H1 (cell line): ENCODE measurements around the gene GALNT18. TPM values are rescaled to one million over a fixed set of nuclear protein-coding genes. Genes with fewer than 3 reads are reported as not detected.

Experiments used
- EP300 ChIP-seq, 2 experiments: IDR thresholded peaks; 1 replicate in 1 of 2; 2 replicates in 1 of 2; pipeline ENCODE4 v1.6.1; 2011 to 2012; ENCODE audit warnings: low read depth in 2 of 2, low read length in 2 of 2, mild to moderate bottlenecking in 2 of 2, borderline replicate concordance in 1 of 2, inconsistent platforms in 1 of 2, moderate library complexity in 1 of 2
- HDAC6 ChIP-seq: IDR thresholded peaks from one replicate; pipeline ENCODE4 v1.7.1; 2012; ENCODE audit warnings: low read depth, mild to moderate bottlenecking, inconsistent platforms, low read length, moderate library complexity
- NANOG ChIP-seq: IDR thresholded peaks from 2 replicates; pipeline ENCODE4 v1.6.1; 2011; ENCODE audit warnings: low read length, low read depth, mild to moderate bottlenecking, inconsistent platforms; ENCODE audit not compliant: insufficient read depth, poor library complexity, severe bottlenecking
- PHF8 ChIP-seq: fragments of 200-600 bp; sonication (generic); conservative IDR thresholded peaks from 2 replicates; pipeline ENCODE4 v1.7.1; 2012; ENCODE audit warnings: low read depth, mild to moderate bottlenecking, inconsistent platforms, low read length, moderate library complexity
- TBP ChIP-seq: IDR thresholded peaks from 2 replicates; pipeline ENCODE4 v1.6.1; 2011; ENCODE audit warnings: low read depth, low read length, improper control_type of control experiment
- polyA plus RNA-seq, 7 experiments: library from polyadenylated mRNA; depleted of rRNA in 3 of 7; stranded (reverse) in 5 of 7; unstranded in 2 of 7; fragments of >200 nt in 5 of 7; fragments of 200-250 nt in 2 of 7; gene quantifications; 1 replicate in 5 of 7; 2 replicates in 1 of 7; 4 replicates in 1 of 7; pipeline versions ENCODE4 v1.2.1 to v1.2.3, GENCODE V29; 2011 to 2013; ENCODE audit warnings: missing spikeins in 2 of 7, mixed read lengths in 2 of 7
- total RNA-seq: library from RNA; stranded (reverse); fragmentation: NEBNext Ultra II Directional; extraction: Animal tissue kit (Norgen Biotek cat#: 25700); gene quantifications from 2 replicates; pipeline ENCODE4 v1.2.1, GENCODE V29; 2021
- TF ChIP-seq, protein P1 (sequence below): fragments of 300-600 bp; sonication (generic); IDR thresholded peaks from 2 replicates; pipeline ENCODE4 v1.7.1; 2012; ENCODE audit warnings: low read length, moderate library complexity, mild to moderate bottlenecking, inconsistent platforms; ENCODE audit not compliant: insufficient replicate concordance
- TF ChIP-seq, protein P2 (sequence below): IDR thresholded peaks from 2 replicates; pipeline ENCODE4 v1.6.1; 2012; ENCODE audit warnings: inconsistent platforms
- TF ChIP-seq, protein P3 (sequence below): IDR thresholded peaks from 2 replicates; pipeline ENCODE4 v1.6.1; 2012; ENCODE audit warnings: low read length, inconsistent platforms

Gene GALNT18
- total and polyA plus RNA-seq, 2 of the 8 experiments (the other 6 are each of a cell fraction or from before 2014, with no cell fraction given): 6.0 to 9.4 TPM

DNA sequence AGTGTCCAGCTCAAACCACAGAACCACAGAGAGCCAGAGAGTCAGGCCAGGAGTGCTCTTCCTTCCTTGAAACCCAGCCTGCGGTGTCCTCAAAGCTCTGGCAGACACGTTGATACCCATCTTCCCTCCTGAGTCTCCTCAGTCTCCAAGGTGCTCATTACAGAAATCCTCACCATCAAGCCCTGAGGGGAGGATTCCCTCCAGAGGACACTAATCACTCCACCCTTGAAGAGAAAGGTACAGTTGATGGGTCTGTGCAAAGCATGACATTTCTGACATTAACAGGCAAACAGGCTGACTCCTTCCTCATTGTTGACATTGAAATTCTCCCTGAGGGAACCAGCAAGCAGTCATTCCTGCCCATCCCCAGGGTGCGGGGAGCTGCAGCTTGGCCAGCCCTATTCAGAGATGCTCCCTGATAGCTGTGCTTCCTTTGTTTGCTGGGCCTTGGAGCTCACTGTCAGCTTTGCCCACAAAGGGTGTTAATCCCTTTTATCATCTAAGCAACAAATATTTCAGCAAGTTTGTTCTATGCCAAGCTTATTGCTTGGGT lies 167.1 kb downstream of the GALNT18 start (continued):
- TF ChIP-seq, protein P1, sequence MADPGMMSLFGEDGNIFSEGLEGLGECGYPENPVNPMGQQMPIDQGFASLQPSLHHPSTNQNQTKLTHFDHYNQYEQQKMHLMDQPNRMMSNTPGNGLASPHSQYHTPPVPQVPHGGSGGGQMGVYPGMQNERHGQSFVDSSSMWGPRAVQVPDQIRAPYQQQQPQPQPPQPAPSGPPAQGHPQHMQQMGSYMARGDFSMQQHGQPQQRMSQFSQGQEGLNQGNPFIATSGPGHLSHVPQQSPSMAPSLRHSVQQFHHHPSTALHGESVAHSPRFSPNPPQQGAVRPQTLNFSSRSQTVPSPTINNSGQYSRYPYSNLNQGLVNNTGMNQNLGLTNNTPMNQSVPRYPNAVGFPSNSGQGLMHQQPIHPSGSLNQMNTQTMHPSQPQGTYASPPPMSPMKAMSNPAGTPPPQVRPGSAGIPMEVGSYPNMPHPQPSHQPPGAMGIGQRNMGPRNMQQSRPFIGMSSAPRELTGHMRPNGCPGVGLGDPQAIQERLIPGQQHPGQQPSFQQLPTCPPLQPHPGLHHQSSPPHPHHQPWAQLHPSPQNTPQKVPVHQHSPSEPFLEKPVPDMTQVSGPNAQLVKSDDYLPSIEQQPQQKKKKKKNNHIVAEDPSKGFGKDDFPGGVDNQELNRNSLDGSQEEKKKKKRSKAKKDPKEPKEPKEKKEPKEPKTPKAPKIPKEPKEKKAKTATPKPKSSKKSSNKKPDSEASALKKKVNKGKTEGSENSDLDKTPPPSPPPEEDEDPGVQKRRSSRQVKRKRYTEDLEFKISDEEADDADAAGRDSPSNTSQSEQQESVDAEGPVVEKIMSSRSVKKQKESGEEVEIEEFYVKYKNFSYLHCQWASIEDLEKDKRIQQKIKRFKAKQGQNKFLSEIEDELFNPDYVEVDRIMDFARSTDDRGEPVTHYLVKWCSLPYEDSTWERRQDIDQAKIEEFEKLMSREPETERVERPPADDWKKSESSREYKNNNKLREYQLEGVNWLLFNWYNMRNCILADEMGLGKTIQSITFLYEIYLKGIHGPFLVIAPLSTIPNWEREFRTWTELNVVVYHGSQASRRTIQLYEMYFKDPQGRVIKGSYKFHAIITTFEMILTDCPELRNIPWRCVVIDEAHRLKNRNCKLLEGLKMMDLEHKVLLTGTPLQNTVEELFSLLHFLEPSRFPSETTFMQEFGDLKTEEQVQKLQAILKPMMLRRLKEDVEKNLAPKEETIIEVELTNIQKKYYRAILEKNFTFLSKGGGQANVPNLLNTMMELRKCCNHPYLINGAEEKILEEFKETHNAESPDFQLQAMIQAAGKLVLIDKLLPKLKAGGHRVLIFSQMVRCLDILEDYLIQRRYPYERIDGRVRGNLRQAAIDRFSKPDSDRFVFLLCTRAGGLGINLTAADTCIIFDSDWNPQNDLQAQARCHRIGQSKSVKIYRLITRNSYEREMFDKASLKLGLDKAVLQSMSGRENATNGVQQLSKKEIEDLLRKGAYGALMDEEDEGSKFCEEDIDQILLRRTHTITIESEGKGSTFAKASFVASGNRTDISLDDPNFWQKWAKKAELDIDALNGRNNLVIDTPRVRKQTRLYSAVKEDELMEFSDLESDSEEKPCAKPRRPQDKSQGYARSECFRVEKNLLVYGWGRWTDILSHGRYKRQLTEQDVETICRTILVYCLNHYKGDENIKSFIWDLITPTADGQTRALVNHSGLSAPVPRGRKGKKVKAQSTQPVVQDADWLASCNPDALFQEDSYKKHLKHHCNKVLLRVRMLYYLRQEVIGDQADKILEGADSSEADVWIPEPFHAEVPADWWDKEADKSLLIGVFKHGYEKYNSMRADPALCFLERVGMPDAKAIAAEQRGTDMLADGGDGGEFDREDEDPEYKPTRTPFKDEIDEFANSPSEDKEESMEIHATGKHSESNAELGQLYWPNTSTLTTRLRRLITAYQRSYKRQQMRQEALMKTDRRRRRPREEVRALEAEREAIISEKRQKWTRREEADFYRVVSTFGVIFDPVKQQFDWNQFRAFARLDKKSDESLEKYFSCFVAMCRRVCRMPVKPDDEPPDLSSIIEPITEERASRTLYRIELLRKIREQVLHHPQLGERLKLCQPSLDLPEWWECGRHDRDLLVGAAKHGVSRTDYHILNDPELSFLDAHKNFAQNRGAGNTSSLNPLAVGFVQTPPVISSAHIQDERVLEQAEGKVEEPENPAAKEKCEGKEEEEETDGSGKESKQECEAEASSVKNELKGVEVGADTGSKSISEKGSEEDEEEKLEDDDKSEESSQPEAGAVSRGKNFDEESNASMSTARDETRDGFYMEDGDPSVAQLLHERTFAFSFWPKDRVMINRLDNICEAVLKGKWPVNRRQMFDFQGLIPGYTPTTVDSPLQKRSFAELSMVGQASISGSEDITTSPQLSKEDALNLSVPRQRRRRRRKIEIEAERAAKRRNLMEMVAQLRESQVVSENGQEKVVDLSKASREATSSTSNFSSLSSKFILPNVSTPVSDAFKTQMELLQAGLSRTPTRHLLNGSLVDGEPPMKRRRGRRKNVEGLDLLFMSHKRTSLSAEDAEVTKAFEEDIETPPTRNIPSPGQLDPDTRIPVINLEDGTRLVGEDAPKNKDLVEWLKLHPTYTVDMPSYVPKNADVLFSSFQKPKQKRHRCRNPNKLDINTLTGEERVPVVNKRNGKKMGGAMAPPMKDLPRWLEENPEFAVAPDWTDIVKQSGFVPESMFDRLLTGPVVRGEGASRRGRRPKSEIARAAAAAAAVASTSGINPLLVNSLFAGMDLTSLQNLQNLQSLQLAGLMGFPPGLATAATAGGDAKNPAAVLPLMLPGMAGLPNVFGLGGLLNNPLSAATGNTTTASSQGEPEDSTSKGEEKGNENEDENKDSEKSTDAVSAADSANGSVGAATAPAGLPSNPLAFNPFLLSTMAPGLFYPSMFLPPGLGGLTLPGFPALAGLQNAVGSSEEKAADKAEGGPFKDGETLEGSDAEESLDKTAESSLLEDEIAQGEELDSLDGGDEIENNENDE: no peak
- TF ChIP-seq, protein P2, sequence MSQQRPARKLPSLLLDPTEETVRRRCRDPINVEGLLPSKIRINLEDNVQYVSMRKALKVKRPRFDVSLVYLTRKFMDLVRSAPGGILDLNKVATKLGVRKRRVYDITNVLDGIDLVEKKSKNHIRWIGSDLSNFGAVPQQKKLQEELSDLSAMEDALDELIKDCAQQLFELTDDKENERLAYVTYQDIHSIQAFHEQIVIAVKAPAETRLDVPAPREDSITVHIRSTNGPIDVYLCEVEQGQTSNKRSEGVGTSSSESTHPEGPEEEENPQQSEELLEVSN: no peak
- TF ChIP-seq, protein P3, sequence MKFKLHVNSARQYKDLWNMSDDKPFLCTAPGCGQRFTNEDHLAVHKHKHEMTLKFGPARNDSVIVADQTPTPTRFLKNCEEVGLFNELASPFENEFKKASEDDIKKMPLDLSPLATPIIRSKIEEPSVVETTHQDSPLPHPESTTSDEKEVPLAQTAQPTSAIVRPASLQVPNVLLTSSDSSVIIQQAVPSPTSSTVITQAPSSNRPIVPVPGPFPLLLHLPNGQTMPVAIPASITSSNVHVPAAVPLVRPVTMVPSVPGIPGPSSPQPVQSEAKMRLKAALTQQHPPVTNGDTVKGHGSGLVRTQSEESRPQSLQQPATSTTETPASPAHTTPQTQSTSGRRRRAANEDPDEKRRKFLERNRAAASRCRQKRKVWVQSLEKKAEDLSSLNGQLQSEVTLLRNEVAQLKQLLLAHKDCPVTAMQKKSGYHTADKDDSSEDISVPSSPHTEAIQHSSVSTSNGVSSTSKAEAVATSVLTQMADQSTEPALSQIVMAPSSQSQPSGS: no peak
- no peak for TF ChIP-seq EP300 (IDR thresholded peaks at IDR 0.05; ENCODE audit: borderline replicate concordance in 1 of 2, low read depth in 2 of 2, low read length in 2 of 2)
- no peak for TF ChIP-seq NANOG
- no peak for TF ChIP-seq PHF8
- TF ChIP-seq HDAC6: no peak
- TF ChIP-seq TBP: no peak
